NCI-H526 (cell line): ENCODE measurements around the gene HECTD3.

ENCODE experiments used
- DNase-seq, 2 experiments: peaks; one replicate each; lab custom pipeline; 2025; lab: John Stamatoyannopoulos, UW

Gene HECTD3

DNA sequence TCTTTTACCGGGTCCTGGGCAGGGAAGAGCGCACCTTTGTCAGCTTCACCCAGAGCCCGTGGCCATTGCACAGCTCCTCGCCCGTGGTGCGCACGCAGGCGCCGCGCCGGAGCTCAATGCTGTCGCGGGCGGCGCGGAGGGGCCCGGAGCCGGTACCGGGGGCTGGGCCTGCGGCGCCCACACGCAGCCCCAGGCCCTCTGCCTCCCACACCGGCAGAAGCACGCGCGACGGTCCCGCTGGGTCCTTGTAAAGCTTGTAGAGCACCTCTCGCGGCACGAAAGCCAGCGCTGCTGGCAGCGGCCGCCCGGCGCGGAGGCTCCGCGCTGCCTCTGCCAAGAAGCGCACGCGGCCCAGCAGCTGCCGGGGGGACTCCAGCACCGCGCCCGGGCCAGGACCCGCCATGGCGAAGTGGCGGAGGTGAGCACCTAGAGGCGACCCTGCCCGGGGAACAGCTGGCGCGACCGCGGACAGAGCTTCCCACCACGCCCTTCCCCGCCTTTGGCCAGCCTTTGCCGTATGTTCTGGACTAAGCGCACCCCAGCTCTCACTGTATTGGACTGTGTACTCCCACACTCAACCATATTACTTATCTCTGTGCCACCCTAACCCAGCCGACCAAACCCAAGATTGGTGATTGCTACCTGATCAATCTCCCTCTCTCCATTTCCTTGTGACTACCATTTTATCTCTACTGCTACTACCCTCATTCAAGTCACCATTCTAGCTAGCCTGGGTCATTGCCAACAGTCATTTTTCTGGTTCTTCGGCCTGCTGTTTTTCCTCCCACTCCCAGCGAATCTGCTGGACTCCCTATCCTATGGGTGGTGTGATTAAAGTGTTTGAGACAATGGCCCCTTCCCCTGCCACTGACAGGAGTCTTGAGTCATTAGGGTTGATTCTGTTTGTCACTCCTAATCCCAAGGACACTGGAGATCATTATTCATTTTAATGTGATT, at the start of gene HECTD3:
HECTD3 (minus strand) TSS at position 470 of the 957 bp plus-strand sequence; CDS start at position 403, 67 bp downstream.
- peak; percentile 78 to 95 for DNase-seq

DNA sequence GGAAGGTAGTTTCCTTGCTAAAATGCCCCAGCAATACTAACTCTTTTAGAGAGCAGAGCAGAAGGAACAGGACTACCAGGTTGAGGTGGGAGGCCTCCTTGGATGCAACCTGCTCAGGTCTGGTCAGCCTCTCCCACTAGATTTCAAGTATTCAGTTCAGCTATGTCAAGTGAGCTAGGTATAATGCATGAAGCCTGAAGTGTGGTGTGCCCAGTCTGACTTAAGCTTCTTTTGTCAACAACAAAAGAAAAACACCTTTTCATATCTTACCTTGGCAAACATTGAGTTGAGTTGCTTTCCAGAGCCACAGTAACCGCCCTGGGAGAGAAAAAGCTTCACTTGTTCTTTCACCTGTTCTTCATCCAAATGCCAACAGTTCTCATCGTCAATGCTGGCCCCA, 48.7 kb upstream of the HECTD3 start:
- DNase-seq: no peak

GRCh38 chr1:45057542-45057941, 46.4 kb upstream of the HECTD3 start:
- DNase-seq: no peak

GRCh38 chr1:45051005-45051772, 40.1 kb upstream of the HECTD3 start:
- DNase-seq: peak; percentile 13 to 14

DNA sequence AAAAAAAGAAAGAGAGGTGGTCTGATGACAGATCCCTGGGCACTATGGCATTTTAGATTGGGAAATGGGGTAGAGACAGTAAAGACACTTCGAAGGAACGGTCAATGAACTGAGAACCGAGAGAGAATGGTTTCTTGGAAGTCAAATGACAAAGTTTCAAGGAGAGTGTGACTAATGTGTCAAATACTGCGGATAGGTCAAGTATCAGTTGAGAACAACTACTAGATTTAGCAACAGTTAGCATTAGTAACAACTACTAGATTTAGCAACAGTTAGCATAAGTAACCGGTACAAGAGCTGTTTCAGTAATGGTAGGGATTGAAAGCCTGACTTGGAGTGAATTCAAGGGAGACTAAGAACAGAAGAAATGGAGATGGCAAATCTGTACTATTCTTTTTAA, 35.9 kb upstream of the HECTD3 start:
- DNase-seq: no peak

DNA sequence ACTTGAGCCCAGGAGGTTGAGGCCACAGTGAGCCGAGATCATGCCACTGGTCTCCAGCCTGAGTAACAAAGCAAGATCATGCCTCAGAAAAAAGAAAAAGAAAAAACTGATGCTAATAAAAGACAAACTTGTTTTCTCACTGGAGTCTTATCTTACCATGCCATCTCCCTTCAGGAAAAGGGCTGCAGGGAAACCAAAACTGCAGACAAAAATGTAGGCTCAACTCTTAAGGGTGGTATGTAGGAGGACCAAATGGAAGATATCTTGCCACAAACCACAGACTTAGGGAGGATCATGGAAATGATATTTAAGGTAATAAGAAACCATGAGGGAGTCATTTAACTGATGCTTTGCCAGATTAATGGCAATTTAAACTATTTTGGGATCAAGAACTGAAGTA, 33.8 kb upstream of the HECTD3 start:
- no peak for DNase-seq

DNA sequence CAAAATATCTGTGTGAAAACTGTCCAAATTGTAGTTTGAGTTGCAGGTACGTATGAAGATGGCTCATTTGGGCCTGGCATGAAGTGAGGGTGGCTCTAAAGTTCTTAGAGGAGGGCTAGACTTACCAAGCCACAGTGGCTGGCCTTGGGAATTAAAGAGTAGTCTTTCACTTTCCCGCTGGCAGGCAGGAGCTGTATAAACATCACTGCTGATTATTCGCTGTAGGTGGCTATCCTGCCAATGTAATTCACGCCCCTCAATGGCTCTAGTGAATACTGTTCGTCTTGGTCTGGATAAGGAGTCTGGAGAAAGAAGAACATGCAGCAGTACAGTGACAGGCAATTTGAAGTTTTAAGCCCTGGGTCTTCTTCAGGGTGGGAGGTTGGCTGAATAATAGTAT, 32.0 kb upstream of the HECTD3 start:
- DNase-seq: peak; percentile 26 to 42

- DNase-seq: no peak
These were observed 29.2 kb upstream of the HECTD3 start for GRCh38 chr1:45040297-45040696.

DNA sequence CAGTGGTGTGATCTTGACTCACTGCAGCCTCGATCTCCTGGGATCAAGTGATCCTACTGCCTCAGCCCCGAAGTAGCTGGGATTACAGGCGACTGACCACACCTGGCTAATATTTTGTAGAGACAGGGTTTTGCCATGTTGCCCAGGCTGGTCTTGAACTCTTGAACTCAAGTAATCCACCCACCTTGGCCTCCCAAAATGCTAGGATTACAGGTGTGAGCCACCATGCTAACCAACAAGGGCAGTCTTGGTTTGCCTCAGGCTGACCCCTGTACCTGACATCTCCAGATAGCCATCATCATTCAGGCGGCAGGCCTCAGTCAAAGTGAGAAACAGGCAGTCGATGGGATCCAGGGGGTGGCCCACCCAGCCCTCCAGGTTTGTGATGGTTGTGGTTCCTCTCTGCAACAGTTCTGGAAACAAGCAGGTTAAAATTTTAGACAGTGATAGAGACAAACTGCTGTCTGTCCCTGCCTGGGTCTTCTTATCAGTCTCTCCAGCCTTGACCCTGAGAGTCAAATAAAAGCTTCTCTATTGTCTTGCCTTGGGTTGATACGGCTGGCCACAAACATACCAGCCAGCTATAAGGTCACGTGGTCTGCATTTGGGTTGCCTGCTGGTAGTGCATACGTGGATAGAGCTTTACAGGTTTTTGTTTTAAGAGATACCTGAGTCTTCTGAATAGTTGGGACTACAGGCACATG, 27.7 kb upstream of the HECTD3 start:
- no peak for DNase-seq

DNA sequence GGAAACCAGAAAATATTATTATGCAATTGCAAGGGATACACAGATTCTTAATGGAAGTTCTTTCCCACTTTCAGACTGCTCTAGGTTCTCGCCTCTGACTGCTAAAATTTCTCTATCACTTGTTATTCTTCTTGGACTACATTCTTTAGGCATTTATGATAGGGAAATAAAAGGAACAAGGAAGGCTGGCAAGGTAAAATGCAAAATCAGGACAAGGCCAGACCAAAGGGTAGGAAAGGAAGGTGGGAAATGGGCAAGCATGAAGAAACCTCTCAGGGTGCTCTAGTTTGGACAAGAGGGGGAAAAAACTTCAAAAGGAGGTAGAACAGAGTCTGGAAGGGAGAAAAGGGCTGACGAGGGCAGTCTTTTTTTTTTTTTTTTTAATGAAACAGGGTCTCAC, 27.1 kb upstream of the HECTD3 start:
- DNase-seq: no peak

GRCh38 chr1:45037456-45037855, 26.3 kb upstream of the HECTD3 start:
- no peak for DNase-seq

DNA sequence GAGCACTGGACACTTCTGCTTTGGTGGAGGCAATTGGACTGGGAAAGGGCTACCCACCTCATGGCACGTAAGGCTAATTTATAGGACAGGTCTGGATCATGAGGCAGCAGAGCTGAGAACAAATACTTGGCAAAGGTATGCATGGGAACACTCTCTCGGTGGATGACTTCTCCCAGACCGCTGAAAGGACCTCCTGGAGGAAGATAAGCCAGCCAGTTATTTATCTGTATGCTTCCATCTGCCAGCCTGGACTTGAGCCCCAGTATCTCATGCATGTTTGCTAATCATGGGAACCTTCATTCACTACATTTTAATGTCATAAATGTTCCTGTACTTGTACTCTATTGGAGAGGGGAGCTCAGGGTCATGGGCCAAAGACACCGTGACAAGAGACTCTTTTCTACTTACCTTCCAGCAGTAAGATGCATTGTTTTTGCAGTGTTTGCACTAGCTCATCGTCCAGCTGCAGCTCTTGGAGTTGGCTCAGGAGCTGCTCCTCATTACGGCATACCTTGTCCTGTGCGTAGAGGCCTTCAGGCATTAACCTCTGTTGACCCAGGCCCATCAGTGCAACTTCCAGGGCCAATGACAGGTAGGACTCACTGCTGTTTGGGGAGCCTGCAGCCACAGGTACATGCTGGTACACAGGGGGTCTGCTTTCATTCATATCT, 24.6 kb upstream of the HECTD3 start:
- no peak for DNase-seq

- no peak for DNase-seq
These were observed 22.2 kb upstream of the HECTD3 start for GRCh38 chr1:45033356-45033755.

GRCh38 chr1:45032837-45033236, 21.7 kb upstream of the HECTD3 start:
- DNase-seq: no peak

GRCh38 chr1:45026446-45026845, 15.3 kb upstream of the HECTD3 start:
- DNase-seq: no peak

- DNase-seq: no peak
These were observed 12.5 kb upstream of the HECTD3 start for GRCh38 chr1:45023663-45024062.

DNA sequence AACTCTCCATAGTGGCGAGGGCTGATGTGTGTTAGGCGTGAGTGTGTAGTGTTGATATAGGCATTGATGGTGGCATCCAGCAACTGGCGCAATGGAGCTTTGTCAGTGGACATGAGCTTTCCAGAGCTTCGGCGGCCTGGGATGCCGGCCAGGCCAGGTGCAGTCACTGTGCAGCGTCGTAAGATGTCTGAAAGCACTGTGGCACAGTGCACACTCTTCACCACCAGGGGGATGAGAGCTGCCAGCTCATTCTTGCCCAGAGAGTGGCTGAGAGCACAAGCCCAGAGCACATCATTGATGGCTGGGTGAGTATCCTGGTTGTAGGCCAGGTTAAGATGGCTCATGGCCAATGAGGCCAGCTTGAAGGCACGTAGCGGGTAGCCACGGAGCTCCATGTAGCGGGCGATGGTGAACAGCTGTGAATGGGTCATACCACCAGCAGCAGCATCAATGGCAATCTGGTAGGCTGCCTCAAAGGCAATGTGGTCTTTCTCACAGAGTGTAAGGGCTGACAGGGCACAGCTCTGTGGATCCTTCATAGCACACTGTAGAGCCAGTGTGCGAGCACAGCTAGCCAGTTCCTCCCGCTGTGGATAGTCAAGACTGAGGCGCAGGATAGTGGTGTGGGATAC, 7.6 kb upstream of the HECTD3 start:
- DNase-seq: peak; percentile 77 to 94

DNA sequence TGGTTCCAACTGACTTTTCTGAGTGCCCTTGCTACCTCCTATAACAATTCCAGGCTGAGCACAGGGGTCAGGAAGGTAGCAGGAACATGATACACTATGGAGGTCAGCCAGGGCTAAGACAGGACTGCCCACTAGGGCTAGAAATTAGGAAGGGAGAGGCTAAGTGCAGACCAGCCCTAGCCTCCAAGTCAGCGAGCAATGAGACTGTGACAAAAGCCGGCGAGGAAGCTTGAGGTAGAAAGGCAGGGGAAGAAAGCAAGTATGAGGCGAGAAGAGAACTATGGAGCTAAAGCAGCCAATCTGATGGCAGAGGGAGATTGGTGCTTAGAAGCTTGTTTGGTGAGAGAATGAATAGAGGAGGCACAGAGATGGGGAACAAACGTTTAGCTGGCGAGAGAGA, 5.6 kb upstream of the HECTD3 start:
- DNase-seq: no peak

DNA sequence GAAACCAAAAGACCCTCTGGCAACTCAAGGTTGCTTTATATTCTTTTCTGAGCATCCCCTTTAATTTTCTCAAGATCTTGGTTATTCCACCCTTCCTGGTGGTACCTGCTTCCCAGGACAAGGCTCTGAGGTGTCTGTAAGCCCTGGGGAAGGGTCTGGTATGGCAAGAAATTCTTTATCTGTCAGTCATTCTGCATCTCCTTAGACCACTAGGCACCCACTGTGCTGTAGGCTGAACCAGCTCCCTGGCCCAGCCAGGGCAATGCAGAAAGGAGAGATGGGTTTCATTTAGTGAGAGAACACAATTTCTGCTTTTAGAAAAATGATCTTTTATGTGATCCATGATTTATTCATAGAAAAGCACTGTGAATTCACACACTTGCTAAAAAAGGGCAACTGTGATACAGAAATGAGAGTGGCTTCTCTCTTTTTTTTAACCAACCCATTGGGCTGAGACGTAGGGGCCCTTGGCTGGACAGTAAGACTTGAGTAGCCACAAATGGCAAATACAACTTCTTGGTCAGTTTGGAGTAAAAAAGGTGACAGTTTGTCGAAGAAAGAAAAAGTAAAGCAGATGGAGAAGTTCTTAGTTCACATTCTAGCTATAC, 5.1 kb upstream of the HECTD3 start:
- DNase-seq: no peak

DNA sequence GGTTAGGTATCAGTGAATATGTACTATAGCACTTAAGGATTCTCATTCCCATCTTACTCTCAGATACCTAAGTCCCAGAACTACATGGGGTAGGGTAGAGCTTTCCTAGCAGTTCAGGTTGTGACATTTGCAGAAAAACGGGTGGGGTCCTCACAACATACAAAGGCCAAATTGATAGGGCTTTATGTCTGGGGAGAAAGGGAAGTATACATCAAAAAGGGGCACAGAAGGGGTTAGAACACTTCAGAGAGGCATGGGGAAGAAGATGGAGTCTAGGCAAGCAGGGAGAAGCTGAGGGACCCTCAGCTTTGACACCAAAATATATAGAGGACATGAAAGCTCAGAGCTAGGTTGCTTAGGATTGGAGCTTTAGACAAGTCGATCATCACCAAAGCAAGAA, 4.6 kb upstream of the HECTD3 start:
- DNase-seq: no peak
